ENCODE results near the gene GRAMD1A.
"Not testable (repeated sequence)": the region's sequence is repeated elsewhere in the genome, so short reads cannot be mapped to it uniquely, and the experiment has no call there.

Gene GRAMD1A

DNA sequence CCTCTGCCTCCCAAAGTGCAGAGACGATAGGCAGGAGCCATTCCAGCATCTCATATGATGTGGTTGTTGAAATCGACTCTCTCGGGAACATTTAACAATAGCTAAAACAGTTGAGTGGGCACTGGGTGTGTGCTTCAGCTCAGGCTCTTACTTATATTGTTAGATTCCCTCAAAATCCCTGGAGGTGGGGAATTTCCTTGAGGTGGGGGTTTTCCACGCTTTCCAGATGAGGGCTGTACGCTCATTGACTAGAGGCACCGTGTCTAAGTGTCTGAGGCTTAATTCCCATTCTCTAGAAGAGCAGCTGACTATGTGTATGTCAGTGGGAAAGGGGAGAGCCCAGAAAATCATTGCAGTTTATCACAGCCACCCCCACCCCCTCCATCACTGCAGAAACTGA lies 10.8 kb upstream of the GRAMD1A start:
- TF ChIP-seq, protein P1, sequence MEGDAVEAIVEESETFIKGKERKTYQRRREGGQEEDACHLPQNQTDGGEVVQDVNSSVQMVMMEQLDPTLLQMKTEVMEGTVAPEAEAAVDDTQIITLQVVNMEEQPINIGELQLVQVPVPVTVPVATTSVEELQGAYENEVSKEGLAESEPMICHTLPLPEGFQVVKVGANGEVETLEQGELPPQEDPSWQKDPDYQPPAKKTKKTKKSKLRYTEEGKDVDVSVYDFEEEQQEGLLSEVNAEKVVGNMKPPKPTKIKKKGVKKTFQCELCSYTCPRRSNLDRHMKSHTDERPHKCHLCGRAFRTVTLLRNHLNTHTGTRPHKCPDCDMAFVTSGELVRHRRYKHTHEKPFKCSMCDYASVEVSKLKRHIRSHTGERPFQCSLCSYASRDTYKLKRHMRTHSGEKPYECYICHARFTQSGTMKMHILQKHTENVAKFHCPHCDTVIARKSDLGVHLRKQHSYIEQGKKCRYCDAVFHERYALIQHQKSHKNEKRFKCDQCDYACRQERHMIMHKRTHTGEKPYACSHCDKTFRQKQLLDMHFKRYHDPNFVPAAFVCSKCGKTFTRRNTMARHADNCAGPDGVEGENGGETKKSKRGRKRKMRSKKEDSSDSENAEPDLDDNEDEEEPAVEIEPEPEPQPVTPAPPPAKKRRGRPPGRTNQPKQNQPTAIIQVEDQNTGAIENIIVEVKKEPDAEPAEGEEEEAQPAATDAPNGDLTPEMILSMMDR (IDR thresholded peaks at IDR 0.05; ENCODE audit: poor library complexity, severe bottlenecking) = no peak
- Histone ChIP-seq H3K9me3 (ENCODE audit: severe bottlenecking) (no peaks in the 10 kb centered on the region), H3K36me3 (ENCODE audit: low read depth) (no peaks in the 10 kb centered on the region), H3K4me3 (ENCODE audit: severe bottlenecking) (no peak overlapping the region), H3K4me1 (ENCODE audit: insufficient read depth, poor library complexity, severe bottlenecking) (no peaks in the 10 kb centered on the region), H3K27ac (ENCODE audit: poor library complexity, severe bottlenecking) (no peak overlapping the region), H3K27me3 (ENCODE audit: insufficient read depth, poor library complexity, severe bottlenecking) (no peaks in the 10 kb centered on the region)
- no peak for ATAC-seq (ENCODE audit: low read depth)
- DNase-seq (ENCODE audit: low spot score) = no peak

DNA sequence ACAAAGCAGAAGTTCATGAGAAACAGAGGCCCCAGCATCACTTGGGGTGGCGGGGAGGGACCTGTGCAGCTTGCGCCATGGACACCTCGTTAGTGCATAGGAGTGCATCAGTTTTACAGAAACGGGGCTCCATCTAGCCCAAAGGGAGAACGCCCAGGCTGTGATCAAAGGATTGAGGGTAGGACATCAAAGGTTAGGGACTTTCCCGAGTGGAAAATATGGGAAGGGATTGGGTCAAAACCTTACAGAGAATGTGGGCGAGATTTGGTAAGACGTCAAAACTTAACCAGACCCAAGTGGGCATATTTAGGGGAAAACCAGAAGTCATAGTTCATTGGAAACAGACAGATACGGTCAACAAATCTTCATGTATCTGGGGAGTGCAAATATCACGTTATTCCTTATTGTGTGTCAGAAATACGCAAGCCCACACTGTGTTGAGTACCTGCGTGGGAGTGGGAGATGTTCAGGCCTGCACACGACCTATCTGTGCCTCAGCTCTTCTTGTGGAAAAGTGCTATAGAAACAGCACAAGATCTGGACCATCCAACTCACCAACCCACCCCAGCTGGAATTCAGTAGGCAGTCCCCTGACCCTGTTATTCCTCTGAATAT lies 9.4 kb upstream of the GRAMD1A start:
- Histone ChIP-seq H3K27me3 (ENCODE audit: insufficient read depth, poor library complexity, severe bottlenecking) (no peaks in the 10 kb centered on the region), H3K4me1 (ENCODE audit: insufficient read depth, poor library complexity, severe bottlenecking) (no peaks in the 10 kb centered on the region), H3K4me3 (ENCODE audit: severe bottlenecking) (no peak overlapping the region), H3K36me3 (ENCODE audit: low read depth) (no peaks in the 10 kb centered on the region), H3K9me3 (ENCODE audit: severe bottlenecking) (no peaks in the 10 kb centered on the region), H3K27ac (ENCODE audit: poor library complexity, severe bottlenecking) (no peak overlapping the region)
- DNase-seq (ENCODE audit: low spot score) = no peak
- ATAC-seq (ENCODE audit: low read depth) = no peak
- TF ChIP-seq, protein P1 (IDR thresholded peaks at IDR 0.05; ENCODE audit: poor library complexity, severe bottlenecking) = no peak

DNA sequence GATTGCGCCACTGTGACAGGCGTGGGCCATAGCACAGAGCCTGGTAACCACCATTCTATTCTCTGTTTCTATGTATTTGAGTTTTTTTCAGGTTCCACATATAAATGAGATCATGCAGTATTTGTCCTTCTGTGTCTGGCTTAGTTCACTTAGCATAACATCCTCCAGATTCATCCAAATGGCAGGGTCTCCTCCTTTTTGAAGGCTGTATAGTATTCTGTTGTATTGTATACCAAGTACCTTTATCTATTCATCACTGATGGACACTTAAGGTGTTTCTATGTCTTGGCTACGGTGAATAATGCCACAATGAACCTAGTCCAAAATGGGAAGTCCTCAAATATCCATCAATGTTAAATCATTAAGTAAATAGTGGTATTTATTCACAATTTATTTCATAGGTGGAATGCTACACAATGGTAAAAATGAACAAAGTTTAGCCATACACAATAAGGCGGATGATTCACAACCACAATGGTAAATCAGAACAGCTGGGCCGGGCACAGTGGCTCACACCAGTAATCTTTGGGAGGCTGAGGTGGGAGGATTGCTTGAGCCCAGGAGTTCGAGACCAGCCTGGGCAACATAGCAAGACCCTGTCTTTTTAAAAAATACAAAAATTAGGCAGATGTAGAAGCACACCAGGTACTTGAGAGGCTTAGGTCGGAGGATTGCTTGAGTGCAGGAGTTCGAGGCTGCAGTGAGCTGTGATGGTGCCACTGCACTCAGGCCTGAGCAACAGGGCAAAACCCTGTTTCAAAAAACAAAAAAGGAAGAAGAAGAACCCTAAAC lies 8.4 kb upstream of the GRAMD1A start:
- H3K4me1 ChIP-seq (ENCODE audit: insufficient read depth, poor library complexity, severe bottlenecking) = no peaks in the 10 kb centered on the region
- DNase-seq (ENCODE audit: low spot score) (no peak), ATAC-seq (ENCODE audit: low read depth) (no peak)
- H3K36me3 ChIP-seq (ENCODE audit: low read depth) = no peaks in the 10 kb centered on the region
- TF ChIP-seq, protein P1 (IDR thresholded peaks at IDR 0.05; ENCODE audit: poor library complexity, severe bottlenecking) = no peak
- H3K27ac ChIP-seq (ENCODE audit: poor library complexity, severe bottlenecking) = no peak overlapping the region
- no peak overlapping the region for H3K4me3 ChIP-seq (ENCODE audit: severe bottlenecking)
- H3K27me3 ChIP-seq (ENCODE audit: insufficient read depth, poor library complexity, severe bottlenecking) = no peaks in the 10 kb centered on the region
- H3K9me3 ChIP-seq (ENCODE audit: severe bottlenecking) = no peaks in the 10 kb centered on the region

DNA sequence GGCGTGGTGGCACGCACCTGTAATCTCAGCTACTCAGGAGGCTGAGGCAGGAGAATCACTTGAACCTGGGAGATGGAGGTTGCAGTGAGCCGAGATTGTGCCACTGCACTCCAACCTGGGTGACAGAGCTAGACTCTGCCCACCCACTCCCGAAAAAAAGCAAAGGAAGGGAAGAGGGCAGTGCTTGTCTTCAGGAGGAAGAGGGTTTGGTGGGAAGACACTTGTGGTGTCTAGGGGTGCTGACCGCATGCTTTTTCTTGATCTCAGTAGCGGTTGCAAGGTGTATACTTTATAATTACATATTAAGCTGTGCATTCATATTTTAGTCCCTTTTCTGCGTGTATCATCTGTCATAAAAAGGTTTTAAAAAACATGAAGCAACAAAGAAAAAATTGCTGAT lies 7.5 kb upstream of the GRAMD1A start:
- not testable (repeated sequence) for H3K4me1 ChIP-seq (ENCODE audit: insufficient read depth, poor library complexity, severe bottlenecking); DNase-seq (ENCODE audit: low spot score); ATAC-seq (ENCODE audit: low read depth)

DNA sequence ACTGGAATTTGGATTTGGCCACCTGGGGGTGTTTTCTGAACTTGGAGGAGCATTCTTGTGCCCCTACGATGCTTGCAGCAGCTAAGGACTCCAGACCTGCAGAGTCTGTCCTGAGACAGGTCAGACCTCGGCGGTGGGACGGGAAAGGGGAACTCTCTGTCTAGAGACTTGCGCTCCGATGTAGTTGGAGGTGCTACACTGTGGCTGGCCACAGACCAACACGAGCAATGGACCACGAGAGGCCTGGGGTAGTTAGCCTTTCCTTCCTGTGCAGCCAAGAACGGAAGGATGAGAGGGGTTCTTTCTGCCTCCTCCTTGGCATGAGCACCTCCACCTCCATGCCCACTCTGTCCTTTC lies 5.9 kb upstream of the GRAMD1A start:
- no peak overlapping the region for H3K4me3 ChIP-seq (ENCODE audit: severe bottlenecking)
- ATAC-seq (ENCODE audit: low read depth) (no peak), DNase-seq (ENCODE audit: low spot score) (no peak)
- no peaks in the 10 kb centered on the region for H3K9me3 ChIP-seq (ENCODE audit: severe bottlenecking)
- no peaks in the 10 kb centered on the region for H3K27me3 ChIP-seq (ENCODE audit: insufficient read depth, poor library complexity, severe bottlenecking)
- no peak overlapping the region for H3K27ac ChIP-seq (ENCODE audit: poor library complexity, severe bottlenecking)
- no peaks in the 10 kb centered on the region for H3K4me1 ChIP-seq (ENCODE audit: insufficient read depth, poor library complexity, severe bottlenecking)
- H3K36me3 ChIP-seq (ENCODE audit: low read depth) = no peaks in the 10 kb centered on the region
- TF ChIP-seq, protein P1 (IDR thresholded peaks at IDR 0.05; ENCODE audit: poor library complexity, severe bottlenecking) = no peak

More for the DNA sequence above, 7.5 kb upstream of the GRAMD1A start:
- not testable (repeated sequence) for H3K27ac ChIP-seq (ENCODE audit: poor library complexity, severe bottlenecking); H3K9me3 ChIP-seq (ENCODE audit: severe bottlenecking); H3K27me3 ChIP-seq (ENCODE audit: insufficient read depth, poor library complexity, severe bottlenecking); H3K36me3 ChIP-seq (ENCODE audit: low read depth); H3K4me3 ChIP-seq (ENCODE audit: severe bottlenecking)

Data from RWPE2 (cell line).